Uterus (tissue), 2 donors: ENCODE data around the gene LSAMP.

Experiments used
- CTCF ChIP-seq, 4 experiments: fragments of 200-600 bp in 2 of 4; fragments of 450-650 bp in 2 of 4; sonication (generic) in 2 of 4; IDR thresholded peaks; one replicate each; pipeline ENCODE4 v1.5.1; 2016 to 2019; ENCODE audit warnings: antibody characterized with exemption in 4 of 4, mild to moderate bottlenecking in 2 of 4, moderate library complexity in 1 of 4
- POLR2A ChIP-seq, 2 donors: fragments of 450-650 bp; IDR thresholded peaks; one replicate each; pipeline ENCODE4 v1.6.1; 2016; ENCODE audit warnings: antibody characterized with exemption in 2 of 2, mild to moderate bottlenecking in 1 of 2, moderate library complexity in 1 of 2

- no peak for TF ChIP-seq CTCF (IDR thresholded peaks at IDR 0.05)
- TF ChIP-seq POLR2A (IDR thresholded peaks at IDR 0.05) = no peak
These were observed 405.1 kb downstream of the LSAMP start for GRCh38 chr3:116040152-116040551.
